SK-N-SH (cell line): ENCODE results near the gene TMEM169. TPM values are rescaled to one million over a fixed set of nuclear protein-coding genes. Genes with fewer than 3 reads are reported as not detected.

Source experiments
- CTCF ChIA-PET: fragments of 300-600, 350-600 bp; formaldehyde crosslinking; extraction: SDS; loops from one replicate; lab custom pipeline; 2021; lab: Yijun Ruan, JAX
- POLR2A ChIA-PET: fragments of 350-600 bp; sonication (Branson Sonifier 250); formaldehyde crosslinking; extraction: SDS; loops from one replicate; lab custom pipeline; 2020; ENCODE audit warnings: antibody characterized with exemption, inconsistent platforms; lab: Yijun Ruan, JAX
- DNase-seq: peaks from one replicate; pipeline ENCODE4 v3.0.0; 2012
- H2AFZ ChIP-seq: fragments of 200-600 bp; sonication (generic); 2 replicates; pipeline ENCODE4 v1.8.1; 2016; ENCODE audit warnings: antibody characterized with exemption, mild to moderate bottlenecking, low read depth
- H3F3A ChIP-seq: fragments of 200-600 bp; sonication (generic); replicated peaks from 2 replicates; pipeline ENCODE3; 2016; ENCODE audit warnings: antibody characterized with exemption, mild to moderate bottlenecking; ENCODE audit not compliant: insufficient read depth
- H3K27ac ChIP-seq, 2 experiments: fragments of 200-500 bp in 1 of 2; fragments of 200-600 bp in 1 of 2; sonication (Bioruptor generic) in 1 of 2; sonication (generic), shearing (Covaris generic) in 1 of 2; 2 replicates each; pipeline versions ENCODE4 v1.5.1 to v1.6.1; 2014 to 2016; ENCODE audit warnings: low read depth in 2 of 2, inconsistent platforms in 1 of 2, low read length in 1 of 2, mild to moderate bottlenecking in 1 of 2, mixed read lengths in 1 of 2
- H3K27me3 ChIP-seq: fragments of 200-600 bp; sonication (generic), shearing (Covaris generic); 2 replicates; pipeline ENCODE4 v1.6.1; 2016; ENCODE audit warnings: mixed run types; ENCODE audit not compliant: insufficient read depth
- H3K36me3 ChIP-seq, 2 experiments: fragments of 200-500 bp in 1 of 2; fragments of 200-600 bp in 1 of 2; sonication (Bioruptor generic) in 1 of 2; sonication (generic) in 1 of 2; replicated peaks in 1 of 2; 2 replicates each; pipeline versions ENCODE3 to v1.5.1; 2014 to 2016; ENCODE audit warnings: low read length in 1 of 2, mild to moderate bottlenecking in 1 of 2; ENCODE audit not compliant: insufficient read depth in 2 of 2, control insufficient read depth in 1 of 2
- H3K4me1 ChIP-seq, 2 experiments: fragments of 200-500 bp in 1 of 2; fragments of 200-600 bp in 1 of 2; sonication (Bioruptor generic) in 1 of 2; sonication (generic), shearing (Covaris generic) in 1 of 2; 2 replicates each; pipeline versions ENCODE4 v1.5.1 to v1.6.1; 2014 to 2016; ENCODE audit warnings: low read depth in 1 of 2, low read length in 1 of 2, mixed run types in 1 of 2; ENCODE audit not compliant: insufficient read depth in 2 of 2, control insufficient read depth in 1 of 2
- H3K4me2 ChIP-seq: fragments of 200-600 bp; sonication (generic), shearing (Covaris generic); 2 replicates; pipeline ENCODE4 v1.6.1; 2017; ENCODE audit warnings: mixed run types
- H3K4me3 ChIP-seq, 2 experiments: fragments of 200-500 bp in 1 of 2; fragments of 200-600 bp in 1 of 2; sonication (Bioruptor generic) in 1 of 2; sonication (generic), shearing (Covaris generic) in 1 of 2; 2 replicates each; pipeline versions ENCODE4 v1.5.1 to v1.8.1; 2014 to 2016; ENCODE audit warnings: low read depth in 2 of 2, inconsistent platforms in 1 of 2, low read length in 1 of 2, mild to moderate bottlenecking in 1 of 2, mixed read lengths in 1 of 2, moderate library complexity in 1 of 2
- H3K79me2 ChIP-seq: fragments of 200-600 bp; sonication (generic); 2 replicates; pipeline ENCODE4 v1.8.1; 2017; ENCODE audit warnings: mild to moderate bottlenecking; ENCODE audit not compliant: insufficient read depth
- H3K9ac ChIP-seq: fragments of 200-600 bp; sonication (generic); 2 replicates; pipeline ENCODE4 v1.6.1; 2017; ENCODE audit warnings: mixed run types
- H3K9me2 ChIP-seq: fragments of 200-600 bp; sonication (generic); 2 replicates; pipeline ENCODE4 v1.6.1; 2017; ENCODE audit warnings: mixed run types
- H3K9me3 ChIP-seq: fragments of 200-600 bp; sonication (generic); 2 replicates; pipeline ENCODE4 v1.6.1; 2017; ENCODE audit warnings: mixed run types, mild to moderate bottlenecking, moderate library complexity
- H4K20me1 ChIP-seq: fragments of 200-600 bp; sonication (generic); 2 replicates; pipeline ENCODE4 v1.6.1; 2017; ENCODE audit warnings: mild to moderate bottlenecking, mixed run types; ENCODE audit not compliant: insufficient read depth
- CTCF ChIP-seq: fragments of 200-600 bp; sonication (generic); IDR thresholded peaks from 2 replicates; pipeline ENCODE4 v1.6.1; 2017; ENCODE audit warnings: antibody characterized with exemption, mild to moderate bottlenecking, moderate library complexity
- ELF1 ChIP-seq: IDR thresholded peaks from 2 replicates; pipeline ENCODE4 v1.4.0; 2012
- EZH2phosphoT487 ChIP-seq: fragments of 200-600 bp; sonication (generic); IDR thresholded peaks from 2 replicates; pipeline ENCODE4 v1.6.1; 2017; ENCODE audit warnings: low read depth, mixed run types, mild to moderate bottlenecking, antibody characterized with exemption, moderate library complexity, borderline replicate concordance
- FOSL2 ChIP-seq: IDR thresholded peaks from 2 replicates; pipeline ENCODE4 v1.4.0; 2012; ENCODE audit warnings: low read depth, mild to moderate bottlenecking, moderate library complexity, borderline replicate concordance
- FOXJ3 ChIP-seq: sonication (generic); formaldehyde crosslinking; IDR thresholded peaks from 2 replicates; pipeline ENCODE4 v1.5.1; 2020; ENCODE audit warnings: mild to moderate bottlenecking, missing genetic modification reagents
- FOXM1 ChIP-seq: IDR thresholded peaks from 2 replicates; pipeline ENCODE4 v1.4.0; 2012; ENCODE audit warnings: low read depth, mild to moderate bottlenecking
- IRF3 ChIP-seq: fragments of 150-350 bp; IDR thresholded peaks from 2 replicates; pipeline ENCODE4 v1.6.1; 2016; ENCODE audit warnings: mild to moderate bottlenecking, low read depth, low read length
- MAX ChIP-seq: IDR thresholded peaks from 2 replicates; pipeline ENCODE4 v1.4.0; 2012; ENCODE audit warnings: low read depth
- MXI1 ChIP-seq: IDR thresholded peaks from 2 replicates; pipeline ENCODE4 v1.6.1; 2012; ENCODE audit warnings: mild to moderate bottlenecking, low read depth, low read length, improper control_type of control experiment
- NFIC ChIP-seq: IDR thresholded peaks from 2 replicates; pipeline ENCODE4 v1.4.0; 2012; ENCODE audit warnings: borderline replicate concordance
- NRF1 ChIP-seq: IDR thresholded peaks from 2 replicates; pipeline ENCODE4 v1.6.1; 2012; ENCODE audit warnings: low read depth, mild to moderate bottlenecking, low read length
- POLR2AphosphoS5 ChIP-seq: IDR thresholded peaks from 2 replicates; pipeline ENCODE4 v1.6.1; 2012; ENCODE audit warnings: low read depth, low read length
- RAD21 ChIP-seq: IDR thresholded peaks from 2 replicates; pipeline ENCODE4 v1.6.1; 2012; ENCODE audit warnings: mild to moderate bottlenecking, low read length
- RFX5 ChIP-seq: IDR thresholded peaks from 2 replicates; pipeline ENCODE4 v1.6.1; 2012; ENCODE audit warnings: mild to moderate bottlenecking, improper control_type of control experiment, low read length
- RXRA ChIP-seq: IDR thresholded peaks from 2 replicates; pipeline ENCODE4 v1.4.0; 2012; ENCODE audit warnings: low read depth, mild to moderate bottlenecking, borderline replicate concordance
- SMC3 ChIP-seq: IDR thresholded peaks from 2 replicates; pipeline ENCODE4 v1.6.1; 2012; ENCODE audit warnings: low read depth, low read length, improper control_type of control experiment
- TCF12 ChIP-seq: IDR thresholded peaks from 2 replicates; pipeline ENCODE4 v1.4.0; 2012
- USF2 ChIP-seq: fragments of 150-350 bp; IDR thresholded peaks from 2 replicates; pipeline ENCODE4 v1.6.1; 2017; ENCODE audit warnings: antibody characterized with exemption, low read length, low read depth, borderline replicate concordance
- YY1 ChIP-seq: IDR thresholded peaks from 2 replicates; pipeline ENCODE4 v1.4.0; 2012; ENCODE audit warnings: low read depth, mild to moderate bottlenecking
- WGBS: methylation state at CpG from one replicate; pipeline ENCODE4 v1.1.6; 2017; ENCODE audit warnings: low lambda C conversion rate; 5-methylcytosine and 5-hydroxymethylcytosine counted together
- polyA plus RNA-seq, 3 experiments: library from polyadenylated mRNA; depleted of rRNA; stranded (reverse); fragments of >200 nt; gene quantifications; 2 replicates each; pipeline ENCODE4 v1.2.3, GENCODE V29; 2012

The TMEM169 gene
- polyA plus RNA-seq, 1 of the 3 experiments (the other 2 are of a cell fraction): 0.30 TPM

GRCh38 chr2:216149741-216150140 is 68.0 kb downstream of the TMEM169 start:
- peaks cover 88 to 91% of the 10 kb centered on the region in 2 experiments for H3K36me3 ChIP-seq

GRCh38 chr2:216151313-216152025 is 69.8 kb downstream of the TMEM169 start:
- Histone ChIP-seq H3K9ac (no peak overlapping the region), H3K27ac (no peak overlapping the region), H3K9me3 (no peaks in the 10 kb centered on the region), H3F3A (peaks cover 19% of the 10 kb centered on the region), H4K20me1 (peaks cover 18% of the 10 kb centered on the region), H3K27me3 (no peaks in the 10 kb centered on the region), H3K4me3 (no peak overlapping the region), H2AFZ (no peak overlapping the region), H3K4me1 (0 out of 4 replicates have a peak, but pooled peaks cover 0 to 9% of the 10 kb centered on the region in 2 experiments), H3K36me3 (peaks cover 85 to 89% of the 10 kb centered on the region in 2 experiments), H3K9me2 (no peaks in the 10 kb centered on the region), H3K79me2 (peaks cover 83% of the 10 kb centered on the region), H3K4me2 (no peak overlapping the region)
- WGBS: 90% methylated on average over 7 of the region's 7 CpGs
- ChIA-PET CTCF (interaction anchor here (0.6 kb wide), 1 partner anchor 216 kb away, joined by 3 read pairs; no protein-coding TSS in a partner anchor), POLR2A (no interaction called here)
- peak; percentile 6 for DNase-seq
- TF ChIP-seq ELF1 (no peak), CTCF (peak; percentile 46), TCF12 (no peak), RAD21 (peak; percentile 59), MXI1 (no peak), NRF1 (no peak), SMC3 (peak; percentile 13; the same call in 1 of the 2 replicates), USF2 (no peak), POLR2AphosphoS5 (0 out of 2 replicates have a peak, but pooled peaks have one; percentile 3), RFX5 (no peak)

More at GRCh38 chr2:216149741-216150140, 68.0 kb downstream of the TMEM169 start:
- no peak overlapping the region for H2AFZ ChIP-seq
- peaks cover 86% of the 10 kb centered on the region for H3K79me2 ChIP-seq
- WGBS: 70% methylated on average over 5 of the region's 5 CpGs
- no peak overlapping the region for H3K4me3 ChIP-seq
- peaks cover 19% of the 10 kb centered on the region for H3F3A ChIP-seq
- peaks cover 18% of the 10 kb centered on the region for H4K20me1 ChIP-seq
- 0 out of 4 replicates have a peak, but pooled peaks cover 0 to 9% of the 10 kb centered on the region in 2 experiments for H3K4me1 ChIP-seq
- no peaks in the 10 kb centered on the region for H3K9me2 ChIP-seq
- H3K4me2 ChIP-seq: no peak overlapping the region
- no peaks in the 10 kb centered on the region for H3K27me3 ChIP-seq
- TF ChIP-seq YY1 (no peak), RAD21 (no peak), RXRA (no peak), NFIC (no peak), EZH2phosphoT487 (no peak), FOXJ3 (CRISPR knock-in tag) (no peak), IRF3 (no peak), FOSL2 (no peak), USF2 (no peak), FOXM1 (no peak), MAX (no peak)
- DNase-seq: no peak
- H3K9ac ChIP-seq: 0 out of 2 replicates have a peak overlapping the region, but pooled peaks have one; percentile 0
- CTCF ChIA-PET: interaction anchor here (0.9 to 2.4 kb wide), 5 partner anchors 9 to 86 kb away, joined by 3 to 9 read pairs (median 4); no protein-coding TSS in a partner anchor
- POLR2A ChIA-PET: no interaction called here
- peak overlapping the region in 1 of 2 experiments; percentile 16; a peak in 1 of 4 replicates for H3K27ac ChIP-seq
- H3K9me3 ChIP-seq: no peaks in the 10 kb centered on the region
